ENCODE data around the gene ANO10. TPM values are rescaled to one million over a fixed set of nuclear protein-coding genes. Genes with fewer than 3 reads are reported as not detected.
"Not testable (repeated sequence)": the region's sequence is repeated elsewhere in the genome, so short reads cannot be mapped to it uniquely, and the experiment has no call there.

Gene ANO10
- total RNA-seq, 2 experiments from 2014 or later, result 8.4 to 8.5 TPM

- Mint-ChIP-seq H3K27ac (no peak overlapping the region), H3K36me3 (peaks cover 31% of the 10 kb centered on the region), H3K4me1 (ENCODE audit: low read depth) (no peaks in the 10 kb centered on the region), H3K4me3 (no peak overlapping the region), H3K9me3 (peaks cover 23% of the 10 kb centered on the region), H3K27me3 (no peaks in the 10 kb centered on the region)
- ChIA-PET POLR2A (interaction anchor here (0.8 to 1.4 kb wide), 2 partner anchors 18 to 134 kb away, joined by 3 read pairs; no protein-coding TSS in a partner anchor), CTCF (interaction anchor here (1.1 to 3.0 kb wide), 4 partner anchors 10 to 361 kb away, joined by 3 to 12 read pairs (median 4); no protein-coding TSS in a partner anchor)
- peak; percentile 47 for DNase-seq
- intact Hi-C loops (cut with micrococcal nuclease), result loop anchor here (1.0 kb wide), 1 partner anchor 18 kb away; no protein-coding TSS in a partner anchor
Measured at GRCh38 chr3:43523454-43524053, 98.3 kb downstream of the ANO10 start.

DNA sequence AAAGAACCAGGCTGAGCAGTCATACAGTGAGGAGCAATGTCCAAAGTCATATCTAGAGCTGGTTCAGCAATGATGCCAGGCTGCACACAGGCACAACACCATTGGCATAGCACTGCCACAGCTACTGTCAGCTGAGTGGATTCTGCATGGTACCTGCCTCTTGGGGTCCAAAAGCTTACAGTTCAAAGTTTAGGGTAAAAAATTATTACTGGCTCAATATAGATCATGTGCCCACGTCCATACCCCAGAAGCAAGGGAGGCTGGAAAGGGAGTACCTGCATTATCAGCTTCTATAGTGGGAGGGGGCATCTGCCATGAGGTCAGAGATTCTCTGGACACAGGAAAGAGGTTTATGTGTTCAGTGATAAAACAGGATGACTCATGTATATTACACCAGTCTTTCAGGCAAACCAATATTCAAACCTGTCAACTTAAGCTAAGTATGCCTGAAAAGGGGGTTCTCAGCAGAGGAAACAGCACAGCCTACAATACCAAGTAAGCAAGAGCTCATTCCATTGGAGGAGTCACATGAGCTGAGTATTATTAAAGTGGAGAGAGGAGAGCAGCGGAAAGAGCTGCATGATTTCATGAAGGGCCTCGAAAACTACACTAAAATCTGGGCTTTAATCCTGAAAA, 99.0 kb downstream of the ANO10 start:
- no peak for DNase-seq
- ChIA-PET CTCF (interaction anchor here (1.1 to 3.0 kb wide), 3 partner anchors 9 to 361 kb away, joined by 3 to 12 read pairs (median 6); no protein-coding TSS in a partner anchor), POLR2A (interaction anchor here (1.4 kb wide), 1 partner anchor 17 kb away, joined by 3 read pairs; no protein-coding TSS in a partner anchor)

GRCh38 chr3:43521941-43522340, 99.9 kb downstream of the ANO10 start:
- H3K4me3 Mint-ChIP-seq, result no peak overlapping the region
- peaks cover 25% of the 10 kb centered on the region for H3K9me3 Mint-ChIP-seq
- no peaks in the 10 kb centered on the region for H3K4me1 Mint-ChIP-seq (ENCODE audit: low read depth)
- ChIA-PET CTCF (interaction anchor here (3.0 kb wide), 1 partner anchor 19 kb away, joined by 12 read pairs; no protein-coding TSS in a partner anchor), POLR2A (no interaction called here)
- DNase-seq, result no peak
- H3K36me3 Mint-ChIP-seq, result peaks cover 28% of the 10 kb centered on the region
- no peaks in the 10 kb centered on the region for H3K27me3 Mint-ChIP-seq
- no peak overlapping the region for H3K27ac Mint-ChIP-seq
- intact Hi-C loops (cut with micrococcal nuclease), result no loop called here

More for the DNA sequence above, 99.0 kb downstream of the ANO10 start:
- Mint-ChIP-seq H3K27me3 (no peaks in the 10 kb centered on the region), H3K36me3 (peaks cover 32% of the 10 kb centered on the region), H3K27ac (no peak overlapping the region), H3K9me3 (peaks cover 26% of the 10 kb centered on the region), H3K4me3 (no peak overlapping the region), H3K4me1 (ENCODE audit: low read depth) (no peaks in the 10 kb centered on the region)
- intact Hi-C loops (cut with micrococcal nuclease), result loop anchor here (1.0 kb wide), 1 partner anchor 18 kb away; no protein-coding TSS in a partner anchor

DNA sequence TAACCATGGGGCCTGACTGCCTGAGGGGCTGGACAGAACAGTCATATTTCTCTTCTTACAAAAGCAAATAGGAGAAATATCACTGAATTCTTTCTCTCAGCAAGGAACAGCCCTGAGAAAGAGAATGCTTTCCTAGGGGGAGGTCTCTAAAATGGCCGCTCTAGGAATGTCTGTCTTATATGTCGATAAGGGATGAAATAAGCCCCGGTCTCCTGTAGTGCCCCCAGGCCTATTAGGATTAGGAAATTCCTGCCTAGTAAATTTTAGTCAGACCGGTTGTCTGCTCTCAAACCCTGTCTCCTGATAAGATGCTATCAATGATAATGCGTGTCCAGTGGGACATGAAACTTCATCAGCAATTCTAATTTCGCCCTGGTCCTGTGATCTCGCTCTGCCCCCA, 103.3 kb downstream of the ANO10 start:
- H3K4me1 Mint-ChIP-seq (ENCODE audit: low read depth); CTCF ChIA-PET; POLR2A ChIA-PET; H3K4me3 Mint-ChIP-seq; DNase-seq; H3K27ac Mint-ChIP-seq; intact Hi-C loops (cut with micrococcal nuclease); H3K27me3 Mint-ChIP-seq: not testable (repeated sequence)
- Mint-ChIP-seq H3K36me3 (peaks cover 31% of the 10 kb centered on the region), H3K9me3 (peaks cover 25% of the 10 kb centered on the region)

DNA sequence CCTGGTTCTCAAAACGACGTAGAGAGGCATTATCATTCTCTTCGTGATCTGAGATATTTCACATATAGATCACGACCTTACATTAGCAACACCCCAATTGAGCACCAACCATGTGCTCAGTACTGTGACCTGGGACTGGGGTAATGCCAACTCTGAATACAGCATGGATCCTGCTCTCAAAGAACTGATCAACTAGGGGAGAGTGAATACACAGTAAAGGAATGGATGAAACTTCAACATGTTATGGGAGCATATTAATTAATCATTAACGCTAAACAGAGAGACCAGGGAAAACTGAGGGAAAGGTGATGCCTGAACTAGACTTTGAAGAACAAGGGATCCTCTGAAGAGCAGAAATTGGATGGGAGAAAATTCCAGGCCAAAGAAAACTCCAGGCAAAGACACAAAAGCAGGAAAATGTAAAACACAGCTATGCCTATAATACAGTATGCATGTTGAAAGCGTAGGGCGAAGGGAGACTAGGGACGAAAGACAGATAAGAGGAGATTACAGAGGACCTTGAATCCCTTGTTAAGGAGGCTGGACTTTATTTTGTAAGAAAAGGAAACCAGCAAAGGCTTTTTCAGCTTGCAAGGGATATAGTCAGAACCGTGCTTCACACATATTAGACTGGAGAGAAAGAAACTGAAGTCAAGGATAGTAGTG, 105.7 kb downstream of the ANO10 start:
- POLR2A ChIA-PET, result no interaction called here
- H3K27me3 Mint-ChIP-seq, result no peaks in the 10 kb centered on the region
- H3K9me3 Mint-ChIP-seq, result peaks cover 25% of the 10 kb centered on the region
- peaks cover 28% of the 10 kb centered on the region for H3K36me3 Mint-ChIP-seq
- intact Hi-C loops (cut with micrococcal nuclease), result no loop called here
- no peak for DNase-seq
- no peak overlapping the region for H3K4me3 Mint-ChIP-seq
- H3K4me1 Mint-ChIP-seq (ENCODE audit: low read depth), result peaks cover 10% of the 10 kb centered on the region
- H3K27ac Mint-ChIP-seq, result no peak overlapping the region
- CTCF ChIA-PET, result interaction anchor here (0.6 to 1.1 kb wide), 2 partner anchors 124 to 293 kb away, joined by 3 read pairs; no protein-coding TSS in a partner anchor

- Mint-ChIP-seq H3K27ac (no peak overlapping the region), H3K4me3 (no peak overlapping the region), H3K27me3 (no peaks in the 10 kb centered on the region), H3K4me1 (ENCODE audit: low read depth) (peaks cover 10% of the 10 kb centered on the region), H3K36me3 (peaks cover 26% of the 10 kb centered on the region), H3K9me3 (peaks cover 25% of the 10 kb centered on the region)
- DNase-seq, result no peak
- ChIA-PET CTCF (interaction anchor here (0.6 to 1.1 kb wide), 2 partner anchors 123 to 292 kb away, joined by 3 read pairs; no protein-coding TSS in a partner anchor), POLR2A (no interaction called here)
- intact Hi-C loops (cut with micrococcal nuclease), result no loop called here
Measured at GRCh38 chr3:43515208-43515917, 106.4 kb downstream of the ANO10 start.

DNA sequence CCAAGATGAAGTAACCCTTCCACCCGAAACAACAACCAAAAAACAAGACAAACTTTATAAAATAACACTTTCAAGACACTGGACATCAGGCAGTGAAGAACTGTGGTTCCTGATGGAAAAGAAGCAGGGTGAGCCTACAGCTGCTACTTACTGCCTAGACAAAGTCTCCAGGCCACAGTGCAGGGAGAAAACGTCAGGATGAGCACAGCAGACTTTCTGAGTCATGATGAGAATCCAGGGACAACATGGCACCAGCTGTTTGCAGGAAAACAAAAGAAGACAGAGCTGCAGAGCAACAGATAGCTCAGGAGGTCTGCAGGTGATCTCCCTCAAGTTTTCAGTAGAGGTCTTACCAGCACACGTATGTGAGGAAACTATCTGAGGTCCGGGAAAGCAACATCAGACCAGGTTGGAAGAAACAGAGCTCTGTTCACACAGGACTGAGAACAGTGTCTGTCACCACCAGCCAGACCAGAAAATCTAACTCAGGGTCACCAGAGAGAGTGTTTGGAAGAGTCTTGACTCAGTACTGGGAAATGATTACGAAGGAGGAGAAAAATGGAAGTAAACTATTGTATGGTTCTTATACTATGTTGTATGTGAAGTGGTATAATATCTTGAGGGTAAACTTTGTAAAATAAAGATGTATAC, 108.9 kb downstream of the ANO10 start:
- DNase-seq, result no peak
- CTCF ChIA-PET, result no interaction called here
- POLR2A ChIA-PET, result no interaction called here
- intact Hi-C loops (cut with micrococcal nuclease), result no loop called here
- Mint-ChIP-seq H3K4me1 (ENCODE audit: low read depth) (peaks cover 10% of the 10 kb centered on the region), H3K4me3 (no peak overlapping the region), H3K36me3 (peaks cover 6% of the 10 kb centered on the region), H3K27ac (no peak overlapping the region), H3K9me3 (peaks cover 2% of the 10 kb centered on the region), H3K27me3 (peaks cover 2% of the 10 kb centered on the region)

DNA sequence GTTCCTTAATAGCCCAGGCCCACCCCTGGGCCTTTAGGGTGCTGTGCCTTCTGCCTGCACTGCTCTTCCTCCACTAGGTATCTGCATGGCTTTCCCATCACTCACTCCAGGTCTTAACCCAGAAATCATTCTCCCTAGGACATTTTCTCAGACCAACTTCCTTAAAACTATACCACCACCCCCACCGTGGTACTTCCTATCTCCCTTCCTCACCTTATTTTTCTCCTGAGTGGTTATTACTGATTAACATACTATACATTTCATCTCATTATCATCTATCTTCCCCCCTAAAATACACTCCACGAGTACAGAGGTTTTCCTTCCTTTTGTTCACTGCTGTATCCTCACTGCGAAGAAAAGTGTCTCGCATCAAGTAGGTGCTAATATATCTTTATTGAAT, 115.2 kb downstream of the ANO10 start:
- ChIA-PET CTCF (no interaction called here), POLR2A (interaction anchor here (1.4 kb wide), 1 partner anchor 17 kb away, joined by 3 read pairs; no protein-coding TSS in a partner anchor)
- H3K36me3 Mint-ChIP-seq, result no peaks in the 10 kb centered on the region
- intact Hi-C loops (cut with micrococcal nuclease), result no loop called here
- H3K27ac Mint-ChIP-seq, result no peak overlapping the region
- DNase-seq, result no peak
- no peak overlapping the region for H3K4me3 Mint-ChIP-seq
- H3K4me1 Mint-ChIP-seq (ENCODE audit: low read depth), result peaks cover 30% of the 10 kb centered on the region
- H3K9me3 Mint-ChIP-seq, result no peaks in the 10 kb centered on the region
- H3K27me3 Mint-ChIP-seq, result peaks cover 2% of the 10 kb centered on the region

- DNase-seq, result no peak
- Mint-ChIP-seq H3K27ac (no peak overlapping the region), H3K27me3 (peaks cover 2% of the 10 kb centered on the region), H3K36me3 (no peaks in the 10 kb centered on the region), H3K4me3 (no peak overlapping the region), H3K9me3 (no peaks in the 10 kb centered on the region), H3K4me1 (ENCODE audit: low read depth) (peaks cover 40% of the 10 kb centered on the region)
- CTCF ChIA-PET, result interaction anchor here (1.1 kb wide), 1 partner anchor 343 kb away, joined by 3 read pairs; no protein-coding TSS in a partner anchor
- POLR2A ChIA-PET, result interaction anchor here (1.4 kb wide), 1 partner anchor 18 kb away, joined by 3 read pairs; no protein-coding TSS in a partner anchor
- intact Hi-C loops (cut with micrococcal nuclease), result loop anchor here (1.0 to 2.0 kb wide), 4 partner anchors 18 to 343 kb away; no protein-coding TSS in a partner anchor
Measured at GRCh38 chr3:43505351-43505750, 116.5 kb downstream of the ANO10 start.

DNA sequence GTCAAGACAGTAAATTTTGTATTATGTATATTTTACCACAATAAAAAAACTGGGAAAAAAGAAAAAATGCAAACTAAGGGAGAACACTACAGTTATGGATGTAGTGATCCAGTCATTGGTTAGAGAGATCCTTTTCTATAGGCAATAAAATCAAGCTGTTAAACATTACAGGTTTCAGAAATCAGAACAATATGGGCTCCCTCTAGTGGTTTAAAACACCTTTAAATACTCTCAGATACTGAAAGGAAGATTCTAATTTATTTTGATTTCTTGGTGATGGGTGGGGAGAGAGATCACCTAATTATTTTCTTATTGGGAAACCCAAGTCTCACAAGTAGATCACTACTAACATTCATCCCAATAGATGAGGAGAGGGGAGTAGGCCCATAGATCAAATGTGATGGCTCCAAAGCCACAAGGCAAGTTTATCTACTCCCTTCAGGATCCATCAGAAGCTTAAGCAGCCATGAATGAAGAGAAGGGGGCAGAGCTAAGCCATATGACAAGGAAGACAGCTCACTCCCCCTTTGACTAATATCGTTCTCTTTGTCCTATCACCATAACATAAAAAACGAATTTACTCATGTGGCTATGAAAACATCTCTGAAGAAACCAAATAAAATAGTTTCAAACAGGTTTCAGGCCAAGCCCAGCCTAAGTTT, 118.6 kb downstream of the ANO10 start:
- DNase-seq, result no peak
- intact Hi-C loops (cut with micrococcal nuclease), result loop anchor here (2.0 to 5.0 kb wide), 3 partner anchors 211 to 541 kb away; no protein-coding TSS in a partner anchor
- no peaks in the 10 kb centered on the region for H3K27me3 Mint-ChIP-seq
- no peaks in the 10 kb centered on the region for H3K36me3 Mint-ChIP-seq
- POLR2A ChIA-PET, result interaction anchor here (0.9 kb wide), 1 partner anchor 114 kb away, joined by 3 read pairs; no protein-coding TSS in a partner anchor
- peaks cover 56% of the 10 kb centered on the region for H3K4me1 Mint-ChIP-seq (ENCODE audit: low read depth)
- H3K9me3 Mint-ChIP-seq, result no peaks in the 10 kb centered on the region
- H3K27ac Mint-ChIP-seq, result no peak overlapping the region
- H3K4me3 Mint-ChIP-seq, result no peak overlapping the region
- CTCF ChIA-PET, result interaction anchor here (0.5 to 5.1 kb wide), 22 partner anchors 8 to 541 kb away, joined by 3 to 60 read pairs (median 4); partner anchors contain the start of gene SNRK

- Mint-ChIP-seq H3K36me3 (no peaks in the 10 kb centered on the region), H3K9me3 (no peaks in the 10 kb centered on the region), H3K4me3 (no peak overlapping the region), H3K4me1 (ENCODE audit: low read depth) (peaks cover 52% of the 10 kb centered on the region), H3K27ac (no peak overlapping the region), H3K27me3 (peaks cover 1% of the 10 kb centered on the region)
- CTCF ChIA-PET, result no interaction called here
- POLR2A ChIA-PET, result no interaction called here
- intact Hi-C loops (cut with micrococcal nuclease), result no loop called here
- DNase-seq, result no peak
Measured at GRCh38 chr3:43499256-43499655, 122.6 kb downstream of the ANO10 start.
